Measurements from ENCODE around the gene SLC16A5.

DNA sequence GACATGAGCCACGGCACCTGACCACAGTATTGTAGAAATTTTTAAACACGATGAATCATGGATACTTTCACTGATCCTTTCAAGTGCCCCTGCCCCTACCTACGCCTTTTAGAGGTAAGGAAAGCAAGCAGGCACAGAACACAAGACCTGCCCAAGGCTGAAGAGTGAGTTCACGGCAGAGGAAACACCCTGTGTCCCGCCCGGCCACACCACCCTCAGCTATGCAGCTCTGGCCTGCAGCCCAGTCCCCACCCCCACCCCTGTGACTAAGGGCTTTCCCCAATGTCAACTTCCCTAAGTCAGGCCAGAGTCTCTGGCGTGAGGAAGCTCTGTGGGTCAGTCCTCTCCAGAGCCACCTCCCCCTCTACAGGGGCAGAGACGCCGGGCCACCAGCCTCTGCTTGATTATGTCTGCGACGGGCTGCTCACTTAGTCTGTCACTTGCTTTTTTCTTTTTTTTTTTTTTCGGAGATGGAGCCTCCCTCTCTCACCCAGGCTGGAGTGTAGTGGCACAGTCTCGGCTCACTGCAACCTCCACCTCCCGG lies 8.4 kb downstream of the SLC16A5 start:
- TF ChIP-seq, protein P1, sequence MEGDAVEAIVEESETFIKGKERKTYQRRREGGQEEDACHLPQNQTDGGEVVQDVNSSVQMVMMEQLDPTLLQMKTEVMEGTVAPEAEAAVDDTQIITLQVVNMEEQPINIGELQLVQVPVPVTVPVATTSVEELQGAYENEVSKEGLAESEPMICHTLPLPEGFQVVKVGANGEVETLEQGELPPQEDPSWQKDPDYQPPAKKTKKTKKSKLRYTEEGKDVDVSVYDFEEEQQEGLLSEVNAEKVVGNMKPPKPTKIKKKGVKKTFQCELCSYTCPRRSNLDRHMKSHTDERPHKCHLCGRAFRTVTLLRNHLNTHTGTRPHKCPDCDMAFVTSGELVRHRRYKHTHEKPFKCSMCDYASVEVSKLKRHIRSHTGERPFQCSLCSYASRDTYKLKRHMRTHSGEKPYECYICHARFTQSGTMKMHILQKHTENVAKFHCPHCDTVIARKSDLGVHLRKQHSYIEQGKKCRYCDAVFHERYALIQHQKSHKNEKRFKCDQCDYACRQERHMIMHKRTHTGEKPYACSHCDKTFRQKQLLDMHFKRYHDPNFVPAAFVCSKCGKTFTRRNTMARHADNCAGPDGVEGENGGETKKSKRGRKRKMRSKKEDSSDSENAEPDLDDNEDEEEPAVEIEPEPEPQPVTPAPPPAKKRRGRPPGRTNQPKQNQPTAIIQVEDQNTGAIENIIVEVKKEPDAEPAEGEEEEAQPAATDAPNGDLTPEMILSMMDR (IDR thresholded peaks at IDR 0.05), result no peak
- TF ChIP-seq EP300 (IDR thresholded peaks at IDR 0.05; ENCODE audit: low read depth) (peak; percentile 48), POLR2A (IDR thresholded peaks at IDR 0.05) (peak; percentile 54), POLR2AphosphoS5 (IDR thresholded peaks at IDR 0.05) (peak; percentile 24 to 86 (median 74))
